Activated gamma-delta T cell treated with anti-CD3 and anti-CD28 coated beads, Interleukin-2, amount 50 U/mL, for 16 hours (primary cell): ENCODE data around the gene PNLIPRP2.

Experiments used
- DNase-seq: peaks from one replicate; pipeline ENCODE4 v3.0.0-alpha.2; 2020; ENCODE audit warnings: low read depth

Gene PNLIPRP2

DNA sequence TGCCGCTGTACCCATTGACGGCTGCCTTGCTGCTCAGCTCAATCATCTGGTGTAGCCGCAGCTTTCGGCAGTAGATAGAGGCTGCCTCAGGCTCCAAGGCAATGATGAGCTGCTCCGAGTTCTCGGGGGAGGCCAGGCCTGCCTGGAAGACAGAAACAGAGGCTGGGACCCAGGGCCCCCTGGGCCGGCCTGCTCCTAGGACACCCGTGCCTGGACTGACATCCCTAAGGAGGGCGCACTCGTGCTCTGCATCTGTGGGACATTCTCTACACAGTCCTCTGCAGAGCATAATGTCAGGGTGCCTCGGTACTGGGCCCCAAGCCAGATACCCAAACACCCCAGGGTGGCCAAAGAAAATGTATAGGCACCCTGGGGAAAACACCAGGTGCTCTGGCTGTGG is 63.1 kb downstream of the PNLIPRP2 start:
- DNase-seq = no peak

DNA sequence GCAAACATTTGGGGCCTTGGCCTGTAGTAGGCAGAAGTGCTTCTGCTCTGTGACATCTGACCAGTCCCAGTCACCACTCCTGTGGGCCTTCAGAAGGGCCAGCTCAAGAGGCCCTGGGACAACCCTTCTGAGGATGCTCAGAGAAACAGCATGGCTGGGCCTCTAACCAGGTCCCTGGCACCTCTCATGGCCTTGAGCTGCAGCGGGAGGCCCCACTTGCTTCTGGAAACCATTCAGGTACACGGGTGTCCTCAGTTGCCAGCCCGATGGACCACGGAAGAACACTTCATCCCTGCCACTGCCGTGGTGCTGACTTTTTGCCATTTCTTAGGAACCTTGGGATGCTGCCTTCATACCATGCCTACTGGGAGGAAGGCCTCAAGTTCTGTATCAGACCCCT is 64.0 kb downstream of the PNLIPRP2 start:
- no peak for DNase-seq

DNA sequence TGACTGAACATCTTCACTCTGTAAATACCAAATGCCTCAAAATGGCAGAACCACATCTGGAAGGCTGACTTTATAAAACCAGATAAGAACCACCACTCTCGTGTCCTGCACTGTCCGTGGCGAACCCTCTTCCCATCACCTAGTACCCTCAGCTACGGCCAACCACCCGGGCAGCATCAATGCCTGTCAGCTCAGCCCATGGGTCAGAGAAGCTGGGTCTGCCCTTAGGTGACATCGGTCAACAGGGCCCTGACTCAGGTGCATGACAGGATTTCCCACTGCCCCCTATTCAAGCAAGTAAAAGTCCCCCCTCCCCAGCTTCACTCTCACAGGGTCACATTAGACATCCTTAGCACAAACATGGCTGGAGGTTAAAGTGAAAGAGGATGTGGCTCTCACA is 65.1 kb downstream of the PNLIPRP2 start:
- DNase-seq = no peak

DNA sequence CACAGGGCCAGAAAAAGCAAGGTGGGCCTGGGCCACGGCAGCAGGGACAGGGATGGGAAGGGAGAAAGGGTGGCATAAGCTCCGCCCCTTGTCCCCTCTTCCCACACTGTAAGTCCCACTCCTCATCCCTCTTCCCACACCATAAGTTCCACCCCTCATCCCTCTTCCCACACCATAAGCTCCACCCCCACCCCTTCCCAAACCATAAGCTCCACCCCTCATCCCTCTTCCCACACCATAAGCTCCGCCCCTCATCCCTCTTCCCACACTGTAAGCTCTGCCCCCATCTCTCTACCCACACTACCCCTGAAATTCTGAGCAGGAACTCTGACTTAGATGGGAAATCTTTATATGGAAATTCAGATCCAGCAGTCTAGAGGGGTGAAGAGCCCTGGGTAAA is 65.9 kb downstream of the PNLIPRP2 start:
- DNase-seq = no peak

DNA sequence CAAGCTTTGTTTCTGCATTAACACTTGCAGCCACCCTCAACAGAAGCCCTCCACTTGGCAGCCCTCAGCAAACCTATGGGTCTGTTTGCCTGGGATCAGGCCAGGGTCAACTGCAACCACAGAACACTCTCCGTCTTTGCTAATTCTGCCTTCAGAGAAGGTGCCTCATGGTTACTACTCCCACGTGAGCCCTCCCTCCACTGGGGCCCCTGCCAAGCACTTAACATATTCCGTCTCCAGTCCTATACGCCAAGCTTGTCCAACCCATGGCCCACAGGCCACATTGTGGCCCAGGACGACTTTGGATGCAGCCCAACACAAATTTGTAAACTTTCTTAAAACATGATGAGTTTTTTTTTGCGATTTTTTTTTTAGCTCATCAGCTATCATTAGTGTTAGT is 66.9 kb downstream of the PNLIPRP2 start:
- no peak for DNase-seq

DNA sequence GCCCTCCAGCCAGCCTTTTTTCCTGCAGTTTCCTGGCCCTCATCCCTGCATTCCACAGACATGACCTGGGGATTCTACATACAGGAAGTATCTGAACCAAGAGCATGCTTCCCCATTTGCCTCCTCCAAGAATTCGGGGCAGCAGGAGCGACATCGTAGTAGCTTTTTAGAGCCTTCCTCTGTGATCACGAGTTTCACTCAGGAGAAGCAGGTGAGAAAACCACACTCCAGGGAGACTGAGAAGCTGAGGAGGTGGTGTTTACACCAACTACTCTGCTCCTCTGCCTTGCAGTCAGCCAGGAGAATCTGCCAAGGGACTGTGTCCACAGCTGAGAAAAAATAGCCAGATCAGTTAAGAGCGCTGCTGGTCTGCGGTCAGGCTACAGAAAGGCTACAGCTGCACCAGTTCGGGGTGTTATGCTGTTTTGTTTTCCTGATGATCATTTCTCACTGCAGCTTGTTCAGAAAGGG is 67.5 kb downstream of the PNLIPRP2 start:
- no peak for DNase-seq

DNA sequence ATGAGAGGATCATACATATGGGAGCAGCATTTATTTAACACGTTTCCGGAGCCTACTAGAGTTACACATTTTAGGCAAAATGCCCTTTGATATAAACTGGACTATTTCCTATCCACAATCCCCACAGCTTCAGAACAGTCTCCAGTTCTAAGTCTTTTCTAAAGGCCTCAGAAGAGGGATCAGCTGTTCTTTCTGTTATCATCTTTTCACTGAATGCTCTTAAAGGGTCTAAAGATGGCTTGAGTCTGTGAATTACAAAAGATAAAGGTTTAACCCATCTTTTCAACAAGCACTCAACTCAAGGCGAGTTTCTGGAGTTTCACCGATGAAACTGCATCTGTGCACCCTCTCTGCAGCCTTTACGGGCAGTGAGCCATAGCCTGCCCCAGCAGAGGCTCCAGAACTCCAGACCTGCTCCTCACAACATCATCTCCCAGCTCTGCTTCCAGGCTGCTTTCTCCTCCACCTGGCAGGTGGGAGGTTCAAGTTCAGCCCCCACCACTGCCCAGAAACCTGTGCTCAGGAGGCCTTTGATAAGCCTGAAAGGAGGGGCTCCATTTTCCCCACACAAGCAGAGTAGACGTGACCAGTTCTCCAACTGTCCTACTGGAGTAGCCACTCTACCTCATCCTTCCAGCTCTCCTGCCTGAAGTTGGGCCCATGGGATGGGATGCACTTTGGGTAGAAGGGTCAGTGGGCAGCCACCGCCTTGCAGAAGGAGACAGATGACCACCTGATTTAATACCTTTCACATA is 68.2 kb downstream of the PNLIPRP2 start:
- DNase-seq = no peak

DNA sequence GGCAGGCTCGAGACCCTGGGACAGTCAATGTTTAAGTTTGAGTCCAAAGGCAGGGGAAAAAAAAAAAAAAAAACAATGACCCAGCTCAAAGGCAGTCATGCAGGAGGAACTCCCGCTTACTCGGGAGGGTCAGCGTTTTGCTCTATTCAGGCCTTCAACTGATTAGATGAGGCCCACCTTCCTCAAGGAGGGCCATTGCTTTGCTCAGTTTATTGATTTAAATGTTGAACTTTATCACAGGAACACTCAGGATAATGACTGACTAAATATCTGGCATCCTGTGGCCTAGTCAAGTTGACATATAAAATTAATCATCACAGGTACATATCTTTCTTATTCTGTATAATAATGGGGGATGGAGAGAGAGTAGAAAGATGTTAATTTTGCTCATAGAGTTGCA is 69.0 kb downstream of the PNLIPRP2 start:
- DNase-seq = no peak

DNA sequence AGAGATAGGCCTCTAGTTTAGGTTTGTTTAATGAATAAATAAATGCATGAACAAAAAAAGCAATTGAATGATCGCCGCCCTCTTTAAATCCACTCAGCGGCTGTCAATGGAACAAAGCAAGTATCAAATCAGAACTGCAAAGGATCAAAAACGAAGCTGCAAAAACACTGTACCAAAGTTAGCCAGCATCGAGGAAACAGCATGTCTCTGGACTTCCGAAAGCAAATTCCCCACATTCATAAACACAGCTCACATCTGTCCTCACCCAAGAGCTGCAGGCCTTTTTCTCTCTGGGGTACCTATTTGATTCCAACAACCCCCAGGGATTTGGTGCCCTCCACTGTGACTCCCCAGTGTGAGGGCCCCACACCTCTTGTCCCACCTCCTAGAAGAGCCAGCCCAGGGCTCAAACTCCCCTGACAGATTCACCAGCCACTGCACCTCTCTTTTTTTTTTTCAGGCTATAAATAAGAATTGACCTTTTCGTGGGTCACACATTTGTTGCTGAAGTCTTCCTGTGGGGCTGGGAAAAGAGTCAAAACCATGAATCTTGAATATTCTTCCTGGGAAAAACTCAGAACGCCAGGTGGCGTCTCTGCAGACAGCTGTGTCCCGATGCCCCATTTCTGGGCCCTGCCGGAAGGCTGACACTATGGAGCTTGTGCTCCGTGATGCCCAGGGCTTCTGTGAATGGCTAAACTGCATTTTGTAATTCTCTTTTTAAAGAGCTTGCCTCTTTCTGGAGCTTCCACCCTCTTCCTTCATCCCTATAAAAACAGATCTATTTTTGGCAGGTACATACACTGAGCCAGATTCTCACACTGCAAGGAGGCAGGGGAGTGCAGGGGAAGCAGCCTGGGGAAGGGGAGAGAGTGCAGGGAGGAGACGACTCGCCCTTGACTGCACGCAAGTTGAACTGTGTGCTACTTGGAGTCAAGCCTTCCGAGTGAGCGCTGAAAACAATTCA is 69.9 kb downstream of the PNLIPRP2 start:
- no peak for DNase-seq

DNA sequence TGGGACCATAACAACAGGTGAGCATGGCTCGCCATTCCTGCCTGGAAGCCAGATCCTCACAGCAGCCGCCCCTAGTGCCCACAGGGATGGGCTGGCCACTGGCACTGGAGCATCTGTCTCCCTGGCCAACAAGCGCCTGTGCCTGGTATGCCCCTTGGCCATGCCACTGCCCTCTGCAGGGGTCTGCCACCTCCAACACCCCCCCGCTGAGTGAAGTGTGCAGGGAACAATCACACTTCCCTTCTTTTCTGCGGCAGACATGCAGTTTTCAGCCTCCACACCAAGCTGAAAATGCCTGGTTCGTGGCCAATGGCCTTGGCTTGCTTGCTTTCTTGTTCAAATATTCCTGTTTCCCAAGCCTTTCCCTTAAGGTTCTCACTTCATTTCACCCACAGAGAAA is 70.9 kb downstream of the PNLIPRP2 start:
- no peak for DNase-seq

DNA sequence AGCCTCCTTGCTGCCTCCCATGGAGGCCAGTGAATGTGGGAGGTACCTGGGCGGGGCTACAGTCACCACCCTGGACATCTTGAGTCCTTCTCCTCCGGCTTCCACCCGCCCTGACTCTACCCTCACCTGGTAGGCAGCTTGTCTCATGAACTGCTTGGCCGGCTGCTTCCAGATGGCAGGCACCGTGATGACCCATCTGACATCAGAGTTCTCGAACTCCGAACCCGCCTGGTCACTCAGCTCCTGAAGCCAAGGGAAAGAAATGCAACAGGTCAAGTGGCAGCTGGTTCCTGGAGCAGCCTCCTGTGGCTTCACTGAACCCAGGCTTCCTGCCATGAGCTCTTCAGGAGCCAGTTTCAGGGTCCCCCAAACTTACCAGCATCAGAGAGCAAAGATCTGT is 71.5 kb downstream of the PNLIPRP2 start:
- no peak for DNase-seq

DNA sequence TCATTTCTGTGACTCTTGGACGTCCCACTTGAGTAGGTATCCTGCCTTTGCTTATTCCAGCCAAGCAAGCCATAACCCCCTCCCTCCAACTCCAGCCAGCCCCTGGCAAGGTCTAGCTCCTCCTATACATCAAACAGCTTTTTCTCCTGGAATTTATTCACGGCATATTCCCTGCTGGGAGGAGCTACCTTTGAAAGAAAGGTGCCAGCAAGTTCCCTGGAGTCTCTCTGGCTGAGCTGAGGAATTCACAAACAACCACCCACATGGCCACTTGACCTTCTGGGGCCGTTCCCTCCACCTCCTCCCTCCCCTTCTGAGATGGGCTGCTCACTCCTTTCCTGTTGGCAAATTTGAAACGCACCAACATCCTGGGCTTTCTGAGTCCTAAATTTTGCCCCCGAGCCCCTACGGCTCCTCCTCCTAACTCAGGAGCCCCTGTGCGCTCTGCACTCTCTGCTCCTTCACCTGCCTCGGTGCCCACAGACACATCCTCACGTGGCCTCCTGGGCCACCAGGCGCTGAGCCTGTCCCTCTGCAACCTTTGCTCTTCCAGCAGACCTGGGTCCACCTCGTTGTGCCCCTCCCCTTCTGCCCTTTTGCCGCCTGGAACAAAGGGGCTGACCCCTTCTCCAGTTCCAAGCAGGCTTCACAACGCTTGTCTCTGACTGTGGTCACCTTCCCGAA is 73.6 kb downstream of the PNLIPRP2 start:
- DNase-seq = no peak
